GM21528 (cell line): Measurements from ENCODE around the gene TEX13B.

Experiments used
- ATAC-seq: cut with Tn5 transposase; IDR thresholded peaks from one replicate; pipeline ENCODE4 v1.9.1; 2021; ENCODE audit warnings: mild to moderate bottlenecking, moderate library complexity; ENCODE audit not compliant: unreplicated experiment, low FRiP score

Gene TEX13B

GRCh38 chrX:107940095-107940494, 42.1 kb downstream of the TEX13B start:
- no peak for ATAC-seq

GRCh38 chrX:107936434-107936730, 45.8 kb downstream of the TEX13B start:
- no peak for ATAC-seq

GRCh38 chrX:107935664-107936433, 46.3 kb downstream of the TEX13B start:
- ATAC-seq, result no peak

GRCh38 chrX:107935200-107935599, 47.0 kb downstream of the TEX13B start:
- no peak for ATAC-seq

GRCh38 chrX:107934262-107934661, 47.9 kb downstream of the TEX13B start:
- ATAC-seq, result no peak
